CD14-positive monocyte (primary cell): ENCODE results near the gene MED7. TPM values are rescaled to one million over a fixed set of nuclear protein-coding genes. Genes with fewer than 3 reads are reported as not detected.

Source experiments
- DNase-seq, 3 donors: peaks; one replicate each; pipeline ENCODE4 v3.0.0-alpha.2; 2011 to 2022
- H2AFZ ChIP-seq: 2 replicates; pipeline ENCODE4 v1.6.0; 2012; ENCODE audit warnings: mild to moderate bottlenecking, low read depth, low read length, inconsistent platforms; ENCODE audit not compliant: insufficient read depth, poor library complexity, severe bottlenecking
- H3K27ac ChIP-seq, 2 donors: 1 replicate in 1 of 2; 2 replicates in 1 of 2; pipeline ENCODE4 v1.5.1; 2012 to 2013; ENCODE audit warnings: low read length in 2 of 2, control low read depth in 1 of 2, inconsistent platforms in 1 of 2, low read depth in 1 of 2, mild to moderate bottlenecking in 1 of 2
- H3K27me3 ChIP-seq, 2 donors: one replicate each; pipeline versions ENCODE4 v1.6.0 to v1.6.1; 2011 to 2013; ENCODE audit warnings: low read length in 2 of 2; ENCODE audit not compliant: control insufficient read depth in 2 of 2, insufficient read depth in 2 of 2
- H3K36me3 ChIP-seq, 2 donors: replicated peaks in 1 of 2; 1 replicate in 1 of 2; 2 replicates in 1 of 2; pipeline versions ENCODE4 v1.5.1 to v1.6.1; 2012 to 2013; ENCODE audit warnings: low read length in 2 of 2, control low read depth in 1 of 2, inconsistent platforms in 1 of 2, mild to moderate bottlenecking in 1 of 2; ENCODE audit not compliant: insufficient read depth in 2 of 2, control insufficient read depth in 1 of 2
- H3K4me1 ChIP-seq, 2 donors: 1 replicate in 1 of 2; 2 replicates in 1 of 2; pipeline versions ENCODE4 v1.5.1 to v1.6.1; 2012 to 2013; ENCODE audit warnings: low read length in 2 of 2, control low read depth in 1 of 2, inconsistent platforms in 1 of 2, mild to moderate bottlenecking in 1 of 2, moderate library complexity in 1 of 2; ENCODE audit not compliant: insufficient read depth in 2 of 2, control insufficient read depth in 1 of 2
- H3K4me2 ChIP-seq: replicated peaks from 2 replicates; pipeline ENCODE3; 2012; ENCODE audit warnings: low read length, moderate library complexity, mild to moderate bottlenecking; ENCODE audit not compliant: poor library complexity, severe bottlenecking; ENCODE audit errors: extremely low read depth
- H3K4me3 ChIP-seq, 3 experiments: fragments of 200-600 bp in 1 of 3; sonication (generic) in 1 of 3; replicated peaks in 1 of 3; 1 replicate in 2 of 3; 2 replicates in 1 of 3; pipeline ENCODE4 v1.5.1; 2011 to 2013; ENCODE audit warnings: low read length in 3 of 3, mild to moderate bottlenecking in 3 of 3, control low read depth in 2 of 3, low read depth in 2 of 3, inconsistent platforms in 1 of 3, moderate library complexity in 1 of 3
- H3K79me2 ChIP-seq: 2 replicates; pipeline ENCODE4 v1.6.0; 2012; ENCODE audit warnings: mild to moderate bottlenecking, control low read depth, inconsistent platforms, low read length, moderate library complexity; ENCODE audit not compliant: insufficient read depth
- H3K9ac ChIP-seq: 2 replicates; pipeline ENCODE4 v1.6.0; 2017; ENCODE audit warnings: low read length, mild to moderate bottlenecking; ENCODE audit not compliant: insufficient read depth, poor library complexity, severe bottlenecking
- H3K9me3 ChIP-seq, 2 donors: replicated peaks in 1 of 2; 1 replicate in 1 of 2; 2 replicates in 1 of 2; pipeline versions ENCODE4 v1.5.1 to v1.6.1; 2012 to 2013; ENCODE audit warnings: low read length in 2 of 2, control low read depth in 1 of 2; ENCODE audit not compliant: control insufficient read depth in 1 of 2, insufficient read depth in 1 of 2
- H4K20me1 ChIP-seq: 2 replicates; pipeline ENCODE4 v1.6.0; 2012; ENCODE audit warnings: mild to moderate bottlenecking, low read length, control low read depth, moderate library complexity; ENCODE audit not compliant: insufficient read depth
- H3K27ac Mint-ChIP-seq, 7 donors: one replicate each; pipeline ENCODE4 v1.8.0; 2020; ENCODE audit warnings: mild to moderate bottlenecking in 7 of 7, mixed read lengths in 7 of 7, moderate library complexity in 6 of 7, inconsistent platforms in 2 of 7
- H3K27me3 Mint-ChIP-seq, 3 donors: one replicate each; pipeline ENCODE4 v1.8.0; 2021 to 2022; ENCODE audit warnings: low read depth in 3 of 3, mild to moderate bottlenecking in 3 of 3, mixed read lengths in 3 of 3, moderate library complexity in 3 of 3, inconsistent platforms in 1 of 3
- H3K36me3 Mint-ChIP-seq, 2 donors: one replicate each; pipeline ENCODE4 v1.8.0; 2020; ENCODE audit warnings: mixed read lengths in 2 of 2, inconsistent platforms in 1 of 2, mild to moderate bottlenecking in 1 of 2
- H3K4me1 Mint-ChIP-seq: one replicate; pipeline ENCODE4 v1.8.0; 2020; ENCODE audit warnings: mild to moderate bottlenecking, mixed read lengths
- H3K4me3 Mint-ChIP-seq, 2 donors: one replicate each; pipeline ENCODE4 v1.8.0; 2020; ENCODE audit warnings: mild to moderate bottlenecking in 2 of 2, mixed read lengths in 2 of 2, moderate library complexity in 1 of 2
- H3K9me3 Mint-ChIP-seq, 7 donors: one replicate each; pipeline ENCODE4 v1.8.0; 2020 to 2022; ENCODE audit warnings: mixed read lengths in 7 of 7, mild to moderate bottlenecking in 6 of 7, moderate library complexity in 6 of 7, inconsistent platforms in 2 of 7
- CTCF ChIP-seq: fragments of 200-600 bp; IDR thresholded peaks from one replicate; pipeline ENCODE4 v1.8.0; 2022; ENCODE audit warnings: antibody characterized with exemption, mild to moderate bottlenecking
- WGBS: methylation state at CpG from one replicate; pipeline ENCODE4 v1.1.5; 2013; ENCODE audit warnings: missing lambda C conversion rate; ENCODE audit not compliant: insufficient coverage; 5-methylcytosine and 5-hydroxymethylcytosine counted together
- intact Hi-C, 2 donors: fragments of 100-400 bp; cut with micrococcal nuclease; formaldehyde crosslinking; loops; one replicate each; pipeline versions ENCODE4 v1.15.0 to v1.15.1; 2023
- polyA plus RNA-seq, 3 donors: library from polyadenylated mRNA; depleted of rRNA in 1 of 3; unstranded in 2 of 3; stranded (reverse) in 1 of 3; fragments of 300-500 nt in 2 of 3; fragments of >200 nt in 1 of 3; fragmentation: Illumina TruSeq in 2 of 3; gene quantifications; 1 replicate in 2 of 3; 2 replicates in 1 of 3; pipeline ENCODE4 v1.2.3, GENCODE V29; 2012 to 2021

Gene MED7
- polyA plus RNA-seq, 3 donors, result 5.9 to 13.0 (median 11.9) TPM

DNA sequence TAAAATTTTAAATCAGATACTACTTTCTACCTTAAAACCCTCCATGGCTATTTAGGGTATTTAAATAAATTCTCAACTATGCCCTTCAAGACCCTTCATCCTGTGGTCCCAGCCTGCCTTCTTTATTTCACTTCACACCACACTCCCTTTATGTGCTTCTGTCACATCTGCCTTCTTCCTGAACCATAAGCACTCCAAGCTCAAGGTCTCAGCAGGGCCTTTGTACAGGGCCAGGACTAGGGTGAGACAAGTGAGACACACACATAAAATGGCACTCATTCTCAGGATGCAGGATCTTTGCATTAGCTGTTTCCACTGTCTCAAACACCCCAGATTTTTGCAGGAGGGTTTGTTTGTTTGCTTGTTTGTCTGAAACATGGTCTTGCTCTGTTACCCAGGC lies 45.6 kb upstream of the MED7 start:
- H3K4me3 Mint-ChIP-seq, result no peak overlapping the region
- H3K27me3 Mint-ChIP-seq, result peaks cover 2 to 11% (median 9%) of the 10 kb centered on the region in 3 donors
- peaks cover 0 to 3% (median 0%) of the 10 kb centered on the region in 7 donors for H3K9me3 Mint-ChIP-seq
- Histone ChIP-seq H3K36me3 (no peaks in the 10 kb centered on the region), H2AFZ (no peak overlapping the region), H3K9me3 (no peaks in the 10 kb centered on the region), H3K27ac (no peak overlapping the region), H3K4me3 (no peak overlapping the region), H3K9ac (no peak overlapping the region), H4K20me1 (no peaks in the 10 kb centered on the region), H3K4me1 (no peaks in the 10 kb centered on the region), H3K79me2 (no peaks in the 10 kb centered on the region), H3K4me2 (no peak overlapping the region), H3K27me3 (no peaks in the 10 kb centered on the region)
- intact Hi-C loops, result no loop called here
- no peaks in the 10 kb centered on the region for H3K4me1 Mint-ChIP-seq
- no peaks in the 10 kb centered on the region for H3K36me3 Mint-ChIP-seq
- no peak for DNase-seq
- no peak overlapping the region for H3K27ac Mint-ChIP-seq
- TF ChIP-seq CTCF, result no peak

DNA sequence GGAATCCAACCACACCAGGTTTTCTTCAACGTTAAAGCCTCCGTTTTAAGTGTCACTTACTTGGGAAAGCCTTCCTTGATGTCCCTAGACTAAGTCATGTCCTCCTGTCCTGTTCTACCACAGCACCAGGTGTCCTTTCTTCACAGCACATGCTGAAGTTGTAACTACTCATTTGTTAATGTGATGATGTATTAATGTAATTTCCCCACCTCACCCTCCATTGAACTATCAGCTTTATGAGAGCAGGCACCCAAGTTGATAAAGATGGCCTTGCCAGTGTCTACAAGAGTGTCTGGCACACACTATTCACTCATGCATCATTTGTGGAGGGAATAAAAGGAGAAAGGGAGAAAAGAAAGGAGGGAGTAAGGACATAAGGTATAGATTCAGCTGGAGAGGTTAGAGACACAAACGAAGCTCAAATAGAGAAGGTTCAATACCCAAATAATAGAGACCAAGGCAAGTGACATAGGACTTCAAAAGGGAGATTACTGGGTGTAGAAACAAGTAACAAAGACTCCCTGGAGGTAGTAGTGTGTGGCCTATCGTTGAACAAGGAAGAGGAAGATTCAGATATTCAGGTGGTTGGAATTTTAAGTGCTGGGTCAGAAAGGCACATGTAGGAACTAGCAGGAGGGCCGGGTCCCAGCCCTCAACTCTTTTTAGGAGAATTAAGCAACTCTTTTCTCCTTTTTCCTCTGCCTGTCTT lies 44.5 kb upstream of the MED7 start:
- intact Hi-C loops, result no loop called here
- no peak for TF ChIP-seq CTCF
- Histone ChIP-seq H3K9me3 (no peaks in the 10 kb centered on the region), H3K27me3 (no peaks in the 10 kb centered on the region), H3K36me3 (no peaks in the 10 kb centered on the region), H3K4me2 (no peak overlapping the region), H3K27ac (no peak overlapping the region), H3K4me1 (no peaks in the 10 kb centered on the region), H3K9ac (no peak overlapping the region), H2AFZ (no peak overlapping the region), H4K20me1 (no peaks in the 10 kb centered on the region), H3K4me3 (no peak overlapping the region), H3K79me2 (no peaks in the 10 kb centered on the region)
- 100% methylated on average over 3 of the region's 5 CpGs for WGBS
- Mint-ChIP-seq H3K27ac (no peak overlapping the region), H3K36me3 (no peaks in the 10 kb centered on the region), H3K27me3 (peaks cover 2 to 11% (median 9%) of the 10 kb centered on the region in 3 donors), H3K4me3 (no peak overlapping the region), H3K4me1 (no peaks in the 10 kb centered on the region), H3K9me3 (no peaks in the 10 kb centered on the region)
- no peak for DNase-seq
